NCI-H1436 (cell line): ENCODE data around the gene KLHDC7B.

Experiments
- DNase-seq: peaks from one replicate; lab custom pipeline; 2025; lab: John Stamatoyannopoulos, UW

Gene KLHDC7B

DNA sequence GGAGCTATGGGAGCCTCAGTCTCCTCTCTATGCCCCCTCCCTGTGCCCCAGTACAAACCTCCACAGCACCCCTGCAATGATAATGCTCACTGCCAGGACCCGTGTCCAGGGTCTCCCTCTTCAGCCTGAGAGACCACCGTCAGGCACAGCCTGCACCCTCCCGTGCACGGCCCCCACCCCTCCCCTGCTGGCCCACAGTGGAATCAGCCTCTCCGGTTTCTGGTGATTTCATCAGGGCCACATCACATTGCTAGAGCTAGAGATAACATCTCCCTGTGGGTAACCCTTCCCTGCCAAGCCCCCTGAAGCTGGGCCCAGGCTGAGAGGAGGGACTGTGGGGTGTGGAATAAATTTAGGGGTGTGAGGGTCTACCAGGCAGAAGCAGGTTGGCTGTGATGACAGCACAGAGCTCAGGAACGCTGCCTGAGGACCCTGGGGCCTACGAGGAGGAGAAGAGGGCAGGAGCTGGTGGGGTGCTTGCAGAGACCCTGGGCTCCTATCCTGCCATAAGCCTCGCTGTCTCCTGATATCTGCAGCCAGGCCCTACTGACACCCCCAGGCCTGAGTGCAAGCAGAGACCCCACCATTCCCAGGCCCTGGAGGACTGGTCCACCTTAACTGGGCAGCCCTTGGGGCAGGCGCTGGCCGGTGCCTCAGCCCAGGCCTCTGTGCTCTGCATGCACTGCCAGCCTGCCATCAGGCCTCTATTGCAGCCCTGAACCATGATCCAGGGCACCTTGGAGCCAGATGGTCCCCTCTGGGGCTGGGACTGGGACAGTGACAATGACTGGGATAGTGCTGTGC, at the start of gene KLHDC7B:
Gene KLHDC7B, plus strand, starts transcription at position 378 of the 804 bp plus-strand sequence. Its CDS starts 345 bp downstream, at position 723.
- no peak for DNase-seq

DNA sequence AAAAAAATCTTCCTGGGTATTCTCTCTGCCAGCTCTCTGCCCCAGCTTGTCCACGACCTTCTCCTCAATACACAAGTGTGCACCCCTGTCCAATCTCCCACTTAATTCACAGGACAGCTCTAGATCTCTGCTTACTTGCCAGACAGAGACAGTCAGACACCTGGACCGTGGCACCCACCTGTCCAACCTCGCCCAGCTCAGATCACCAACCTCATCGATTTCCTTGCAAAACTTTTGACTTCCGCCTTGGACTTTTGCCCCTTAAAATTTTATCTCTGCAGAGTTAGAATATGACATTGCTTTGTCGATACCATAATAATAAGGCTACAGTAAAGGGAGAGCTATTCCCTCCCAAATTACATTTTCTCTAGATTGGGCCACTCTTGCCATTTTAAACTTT, 48.6 kb upstream of the KLHDC7B start:
- DNase-seq, result no peak

DNA sequence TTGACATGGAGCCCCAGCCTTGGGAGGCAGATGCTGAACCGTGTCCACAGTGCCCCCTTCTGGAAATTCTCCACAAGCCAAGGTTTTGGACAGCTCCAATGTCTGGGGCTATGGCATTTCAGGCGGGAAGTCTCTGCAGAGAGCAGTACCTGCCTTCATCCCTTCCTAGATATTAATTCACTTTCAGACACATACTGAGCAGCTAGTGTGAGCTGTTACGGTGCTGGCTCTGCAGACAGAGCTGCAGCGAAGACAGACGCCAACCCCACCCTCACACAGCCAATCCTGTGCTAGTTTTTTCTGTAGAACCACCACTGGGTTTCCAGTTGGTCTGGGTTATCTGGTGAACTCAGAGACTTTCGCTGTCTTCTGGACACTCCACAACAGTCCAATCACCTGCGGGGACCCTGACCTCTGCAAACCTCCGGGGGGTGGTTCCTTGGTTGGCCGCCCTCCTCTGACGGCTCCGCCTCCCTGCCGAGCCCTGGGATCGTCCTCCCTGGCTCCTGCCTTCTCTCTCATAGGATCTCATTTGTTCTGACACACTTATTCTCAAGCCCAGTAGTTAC, 47.3 kb upstream of the KLHDC7B start:
- DNase-seq, result peak; percentile 61

DNA sequence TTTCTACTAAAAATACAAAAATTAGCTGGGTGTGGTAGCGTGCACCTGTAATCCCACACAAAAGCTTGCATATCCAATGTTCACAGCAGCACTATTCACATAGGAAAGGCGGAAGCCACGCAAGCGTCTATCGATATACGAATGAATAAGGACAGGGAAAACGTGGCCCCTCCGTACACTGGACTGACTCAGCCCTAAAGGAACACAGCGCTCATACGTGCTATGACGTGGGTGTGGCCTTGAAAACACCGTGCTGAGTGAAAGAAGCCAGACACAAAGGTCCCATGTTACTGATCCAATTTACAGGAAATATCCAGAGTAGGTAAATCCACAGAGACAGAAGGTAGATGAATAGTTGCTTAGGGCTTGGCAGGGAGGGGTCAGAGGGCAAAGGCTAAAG, 45.2 kb upstream of the KLHDC7B start:
- DNase-seq, result no peak

DNA sequence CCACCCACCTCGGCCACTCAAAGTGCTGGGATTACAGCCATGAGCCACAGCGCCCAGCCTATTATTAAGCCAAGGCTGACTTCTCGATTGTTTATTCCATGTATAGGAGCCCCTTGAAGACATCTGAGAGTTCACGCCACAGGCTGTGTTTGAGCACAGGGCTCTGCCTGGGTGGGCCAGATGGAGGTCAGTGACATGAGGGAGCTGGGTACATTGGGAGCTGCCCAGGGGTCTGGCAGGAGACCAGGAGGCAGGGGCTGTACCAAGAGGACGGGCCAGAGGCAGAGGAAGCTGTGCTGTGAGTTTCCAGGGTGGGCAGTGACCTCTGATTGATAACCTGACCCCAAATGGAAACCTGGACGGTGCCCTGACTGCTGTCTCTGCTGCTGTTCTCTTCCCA, 43.6 kb upstream of the KLHDC7B start:
- DNase-seq, result no peak

DNA sequence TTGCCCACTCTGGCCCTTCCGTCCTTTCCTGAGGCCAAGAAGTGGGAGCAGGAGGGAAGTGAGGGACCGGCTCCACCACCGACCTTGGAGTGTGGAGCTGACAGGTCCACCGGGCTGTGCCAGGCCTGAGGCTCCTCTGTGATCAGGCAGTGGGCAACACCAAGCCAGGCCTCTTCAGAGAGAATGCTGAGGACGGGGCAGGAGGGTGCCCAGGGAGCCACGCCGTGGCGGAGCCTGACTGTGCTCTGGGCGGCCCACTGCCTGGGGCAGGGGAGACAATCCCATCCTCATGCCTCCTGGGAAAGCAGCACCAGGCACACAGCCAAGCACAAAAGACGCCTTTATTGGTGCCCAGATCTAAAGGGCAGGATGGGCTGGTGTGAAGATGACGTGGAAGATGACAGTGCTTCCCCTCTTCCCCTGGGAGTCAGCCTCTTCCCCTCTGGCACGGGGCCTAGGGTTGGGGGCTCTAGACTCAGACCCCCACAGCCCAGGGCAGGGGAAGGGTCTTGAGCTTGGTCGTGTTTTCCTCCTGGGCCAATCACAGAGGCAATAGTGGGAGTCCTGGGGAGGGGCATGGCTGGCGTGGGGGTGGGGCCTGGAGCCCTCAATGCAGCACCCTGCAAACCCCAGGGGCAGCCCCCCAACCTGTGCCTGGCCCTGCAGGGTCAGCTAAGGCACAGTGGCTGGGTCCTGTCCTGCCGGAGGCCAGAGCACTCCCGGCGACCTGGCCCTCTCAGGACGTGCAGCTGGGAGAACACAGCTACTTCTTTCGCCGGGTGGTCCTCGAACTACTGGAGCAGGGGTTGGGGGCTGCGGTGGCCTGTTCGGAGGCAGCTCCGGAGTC, 42.8 kb upstream of the KLHDC7B start:
- no peak for DNase-seq

DNA sequence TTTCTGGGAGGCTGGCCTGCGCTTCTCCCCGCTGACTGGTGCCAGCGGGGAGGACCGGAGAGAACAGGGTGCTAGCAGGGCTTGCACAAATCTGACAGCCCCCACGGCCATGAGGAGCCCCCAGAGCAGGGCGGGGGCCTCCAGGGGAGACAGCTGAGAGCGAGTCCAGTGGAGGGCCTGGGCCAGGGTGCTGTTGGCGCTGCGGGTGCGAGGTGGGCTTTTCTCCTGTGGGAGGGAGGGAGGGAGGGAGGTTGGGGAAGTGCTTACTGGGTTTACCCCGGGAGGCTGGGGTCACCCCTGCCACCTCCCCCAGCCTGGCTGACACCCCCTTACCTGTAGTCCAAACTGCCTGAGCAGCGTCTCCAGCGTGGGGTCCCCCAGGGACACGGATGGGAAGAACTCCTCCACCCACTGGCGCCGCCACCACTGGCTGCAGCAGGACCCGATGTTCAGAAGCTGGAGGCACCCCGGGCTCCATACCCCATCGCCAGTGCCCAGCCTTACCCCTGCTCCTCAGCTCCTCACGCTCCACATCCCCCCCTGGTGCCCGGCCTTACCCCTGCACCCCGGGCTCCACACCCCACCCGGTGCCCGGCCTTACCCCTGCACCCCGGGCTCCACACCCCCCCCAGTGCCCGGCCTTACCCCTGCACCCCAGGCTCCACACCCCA, 42.1 kb upstream of the KLHDC7B start:
- no peak for DNase-seq

DNA sequence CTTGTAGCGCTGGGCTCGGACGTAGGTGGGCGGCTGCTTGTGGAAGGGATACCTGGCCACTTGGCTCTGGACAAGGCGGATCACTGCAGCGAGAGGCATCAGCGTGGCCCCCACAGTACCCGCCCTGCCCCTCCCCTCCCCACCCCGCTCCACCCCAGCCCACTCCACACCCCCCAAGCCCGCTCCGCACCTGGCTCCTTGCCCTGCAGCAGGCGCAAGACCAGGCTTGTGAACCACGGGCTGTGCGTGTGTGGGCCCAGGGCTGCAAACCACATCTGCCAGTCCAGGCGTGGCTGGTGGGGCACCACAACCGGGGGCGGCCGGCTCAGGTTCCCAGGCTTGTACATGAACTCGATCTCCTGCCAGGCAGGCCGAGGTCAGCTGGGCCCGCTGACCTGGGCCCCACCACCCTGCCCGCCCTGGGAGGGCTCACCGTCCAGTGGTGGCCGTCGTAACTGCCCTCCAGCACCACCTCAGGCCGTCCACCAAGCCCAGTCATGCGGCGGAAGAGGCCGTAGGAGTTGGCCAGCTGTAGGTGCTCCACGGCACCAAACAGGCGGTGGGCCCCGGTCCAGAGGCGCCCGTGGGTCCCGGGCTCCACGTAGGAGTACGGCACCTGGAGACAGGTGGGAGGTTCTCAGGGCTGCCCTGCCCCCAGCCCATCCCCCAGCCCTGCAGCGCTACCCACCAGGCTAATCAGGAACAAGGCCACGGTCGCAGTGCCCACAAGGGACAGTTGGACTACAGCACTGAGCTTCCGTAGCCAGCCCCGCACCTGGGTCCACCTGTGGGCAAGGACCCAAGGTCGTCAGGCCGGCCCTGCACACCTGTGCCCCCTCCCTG, 41.1 kb upstream of the KLHDC7B start:
- no peak for DNase-seq

DNA sequence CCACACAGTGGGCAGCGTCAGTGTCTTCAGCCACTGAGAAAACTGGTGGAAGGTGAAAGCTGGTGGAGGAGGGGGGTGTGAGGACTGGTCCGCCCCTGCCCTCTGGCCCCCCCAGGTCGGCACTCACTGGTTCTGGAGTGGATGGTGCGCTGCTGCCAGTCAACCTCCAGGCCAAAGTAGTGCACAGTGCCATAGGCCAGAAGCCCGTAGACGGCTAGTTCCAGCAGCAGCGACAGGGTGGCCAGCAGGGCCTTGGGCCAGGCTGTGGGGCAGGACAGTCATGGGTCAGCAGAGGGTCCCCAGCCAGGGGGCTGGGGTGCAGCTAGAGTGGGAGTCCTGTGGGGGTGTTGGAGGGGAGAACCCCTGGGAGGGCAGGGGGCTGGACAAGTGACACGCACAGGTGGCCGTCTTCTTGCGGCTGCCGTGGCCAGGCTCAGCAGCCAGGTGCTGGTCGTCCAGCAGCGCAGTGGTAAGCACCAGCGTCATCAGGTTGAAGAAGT, 40.4 kb upstream of the KLHDC7B start:
- DNase-seq, result no peak

DNA sequence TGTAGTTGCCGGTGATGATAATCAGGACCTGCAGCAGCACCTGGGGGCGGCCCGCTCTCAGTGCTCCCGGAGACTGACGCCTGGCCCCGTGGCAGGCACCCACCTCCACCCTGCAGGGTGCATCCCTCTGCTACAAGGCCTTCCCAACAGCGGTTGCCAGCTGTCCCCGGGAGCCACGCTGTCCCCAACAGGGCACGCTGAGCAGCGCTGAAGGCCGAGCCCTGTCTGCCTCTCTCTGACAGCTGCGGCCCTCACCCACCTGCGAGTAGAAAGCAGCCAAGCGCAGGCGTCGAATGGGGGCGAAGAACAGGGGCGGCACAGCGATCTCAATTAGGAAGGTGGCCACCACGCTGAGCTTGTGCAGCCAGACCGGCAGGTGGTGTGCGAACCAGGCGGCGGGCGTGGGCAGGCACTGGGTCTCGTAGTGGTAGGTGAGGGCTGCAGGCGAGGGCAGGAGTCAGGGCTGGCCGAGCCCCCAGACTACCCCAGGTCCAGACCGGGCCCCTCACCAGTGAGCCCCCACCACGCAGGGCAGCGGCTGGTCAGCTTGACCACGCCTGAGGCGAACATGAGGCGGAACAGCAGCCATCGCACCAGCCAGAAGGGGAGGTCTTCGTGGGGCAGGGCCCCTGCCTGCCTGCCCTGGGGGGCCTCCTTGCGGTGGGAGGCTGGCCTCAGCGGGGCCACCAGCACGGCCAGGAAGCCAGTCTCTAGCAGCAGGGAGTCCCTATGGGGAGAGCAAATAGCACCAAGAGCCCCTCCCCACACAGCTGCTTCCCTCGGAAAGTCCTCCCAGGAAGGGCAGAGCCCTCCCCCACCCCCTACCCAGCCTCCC, 39.7 kb upstream of the KLHDC7B start:
- no peak for DNase-seq

DNA sequence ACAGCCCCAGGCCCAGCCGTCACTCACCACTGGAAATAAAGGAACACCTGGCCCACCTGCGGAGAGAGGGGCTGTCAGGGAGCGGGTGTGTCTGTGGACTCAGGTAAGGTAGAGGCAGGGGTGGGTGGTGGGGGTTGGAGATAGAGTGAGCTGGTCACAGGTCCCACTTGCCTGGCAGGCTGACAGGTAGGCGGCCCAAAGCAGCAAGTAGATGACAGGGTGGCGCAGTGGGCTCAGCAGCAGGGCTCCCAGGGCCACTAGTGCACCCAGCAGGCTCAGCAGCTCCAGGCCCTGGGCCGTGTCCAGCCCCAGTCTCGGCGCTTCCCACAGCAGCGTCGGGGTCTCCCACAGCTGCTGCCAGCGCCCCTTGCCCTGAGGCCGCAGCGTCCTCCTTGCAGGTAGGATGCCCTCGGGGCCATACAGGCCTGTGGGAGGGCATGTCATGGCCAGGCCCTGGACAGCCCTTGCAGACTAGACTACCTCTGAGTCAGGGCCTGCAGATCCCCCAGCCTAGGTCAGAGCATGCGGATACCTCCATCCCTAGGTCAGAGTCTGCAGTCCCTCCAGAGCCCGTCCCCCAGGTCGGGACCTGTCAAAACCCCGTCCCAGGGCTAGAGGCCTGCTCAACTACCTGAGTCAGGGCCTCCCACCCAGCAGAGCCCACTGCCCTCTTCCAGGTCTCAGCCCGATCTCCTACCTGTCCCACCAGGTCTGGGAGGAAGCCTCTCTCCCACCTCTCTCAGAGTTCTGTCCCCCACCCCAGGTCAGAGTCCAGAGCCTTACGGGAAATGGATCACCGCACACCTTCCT, 38.9 kb upstream of the KLHDC7B start:
- DNase-seq, result no peak

DNA sequence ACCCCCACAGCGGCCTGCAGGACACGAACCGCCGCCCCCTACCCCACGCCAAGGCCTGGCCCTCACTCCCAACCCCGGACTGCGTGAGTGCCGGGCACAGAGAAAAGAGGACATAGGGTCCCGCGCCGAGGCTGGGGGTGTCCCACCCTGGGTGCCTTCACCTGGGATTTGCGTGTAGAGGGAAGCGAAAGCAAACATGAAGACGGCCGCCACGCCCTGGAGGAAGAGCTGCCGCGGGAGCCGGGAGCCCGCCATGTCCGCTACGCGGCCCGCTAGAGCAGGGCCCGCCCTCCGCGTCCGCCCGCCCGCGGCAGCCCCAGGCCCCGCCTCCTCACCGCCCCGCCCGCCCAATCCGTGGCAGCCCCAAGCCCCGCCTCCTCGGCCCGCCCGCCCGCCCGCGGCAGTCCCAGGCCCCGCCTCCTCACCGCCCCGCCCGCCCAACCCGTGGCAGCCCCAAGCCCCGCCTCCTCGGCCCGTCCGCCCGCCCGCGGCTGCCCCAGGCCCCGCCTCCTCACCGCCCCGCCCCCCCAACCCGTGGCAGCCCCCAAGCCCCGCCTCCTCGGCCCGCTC, 38.2 kb upstream of the KLHDC7B start, which contains the start of gene LMF2:
Gene LMF2, minus strand, starts transcription at position 282 of the 570 bp plus-strand sequence. Its CDS starts 27 bp downstream, at position 255.
- no peak for DNase-seq

DNA sequence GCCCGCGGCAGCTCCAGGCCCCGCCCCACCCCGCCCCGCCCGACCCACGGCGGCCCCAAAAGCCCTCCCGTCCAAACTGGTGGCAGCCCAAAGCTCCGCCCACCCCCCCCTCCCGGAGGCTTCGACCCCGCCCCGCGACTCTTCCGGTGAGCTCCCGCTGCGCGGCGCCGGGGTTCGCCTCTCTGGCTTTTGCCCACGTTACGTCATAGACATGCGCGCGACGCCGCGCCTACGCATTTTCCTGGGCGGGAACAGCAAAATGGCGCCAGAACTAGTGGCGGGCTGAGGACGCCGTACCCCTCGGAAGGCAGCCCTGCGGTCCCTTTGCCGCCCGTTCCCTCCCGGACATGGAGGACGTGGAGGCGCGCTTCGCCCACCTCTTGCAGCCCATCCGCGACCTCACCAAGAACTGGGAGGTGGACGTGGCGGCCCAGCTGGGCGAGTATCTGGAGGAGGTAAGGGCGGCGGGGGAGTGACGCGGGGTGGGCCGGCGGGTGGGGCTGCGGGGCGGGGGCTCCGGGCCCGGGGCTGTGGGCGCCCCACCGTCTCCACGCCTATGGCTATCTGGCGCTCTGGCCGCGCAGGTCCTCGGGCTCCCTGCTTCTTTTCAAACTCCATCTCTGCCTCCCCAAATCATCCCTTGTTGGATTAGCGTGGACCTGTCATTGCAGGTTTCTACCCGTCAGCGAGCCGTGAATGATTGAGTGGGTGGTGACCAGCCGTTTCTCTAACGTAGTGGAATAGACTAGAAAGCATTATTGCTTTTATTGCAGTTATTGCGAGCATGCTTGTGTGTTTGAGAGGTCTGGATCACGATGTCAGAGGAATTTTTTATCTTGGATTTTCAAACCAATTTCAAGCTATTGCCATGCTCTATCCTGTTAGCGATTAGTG, 37.5 kb upstream of the KLHDC7B start, which contains the start of gene NCAPH2:
Gene NCAPH2, plus strand, starts transcription at position 234 of the 894 bp plus-strand sequence. Its CDS starts 114 bp downstream, at position 348.
- peak; percentile 97 for DNase-seq

DNA sequence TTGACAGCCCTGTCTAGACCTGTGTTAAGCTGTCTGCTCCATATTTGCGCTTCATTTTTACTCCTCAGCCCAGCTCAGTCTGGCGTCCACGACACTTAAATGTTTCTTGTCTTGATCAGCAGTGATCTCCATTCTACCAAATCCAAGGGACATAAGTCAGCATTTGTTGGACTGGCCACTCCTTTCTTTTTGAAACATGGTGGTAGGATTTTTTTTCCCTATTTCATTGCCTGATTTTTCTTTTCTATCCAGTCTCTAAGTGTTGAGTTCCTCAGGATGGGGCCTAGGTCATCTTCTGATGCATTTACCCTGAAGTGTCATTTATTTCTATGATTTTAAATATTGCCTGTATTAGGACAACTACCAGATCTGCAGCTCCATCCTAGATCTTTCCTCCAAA, 36.8 kb upstream of the KLHDC7B start:
- DNase-seq, result no peak

DNA sequence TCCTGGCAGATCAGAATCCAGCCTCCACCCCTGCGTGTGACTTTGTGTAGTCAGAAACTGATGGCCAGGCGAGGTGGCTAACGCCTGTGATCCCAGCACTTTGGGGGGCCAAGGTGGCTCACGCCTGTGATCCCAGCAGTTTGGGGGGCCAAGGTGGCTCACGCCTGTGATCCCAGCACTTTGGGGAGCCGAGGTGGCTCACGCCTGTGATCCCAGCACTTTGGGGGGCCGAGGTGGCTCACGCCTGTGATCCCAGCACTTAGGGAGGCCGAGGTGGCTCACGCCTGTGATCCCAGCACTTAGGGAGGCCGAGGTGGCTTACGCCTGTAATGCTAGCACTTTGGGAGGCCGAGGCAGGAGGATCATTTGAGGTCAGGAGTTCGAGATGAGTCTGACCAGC, 32.5 kb upstream of the KLHDC7B start:
- DNase-seq, result no peak

DNA sequence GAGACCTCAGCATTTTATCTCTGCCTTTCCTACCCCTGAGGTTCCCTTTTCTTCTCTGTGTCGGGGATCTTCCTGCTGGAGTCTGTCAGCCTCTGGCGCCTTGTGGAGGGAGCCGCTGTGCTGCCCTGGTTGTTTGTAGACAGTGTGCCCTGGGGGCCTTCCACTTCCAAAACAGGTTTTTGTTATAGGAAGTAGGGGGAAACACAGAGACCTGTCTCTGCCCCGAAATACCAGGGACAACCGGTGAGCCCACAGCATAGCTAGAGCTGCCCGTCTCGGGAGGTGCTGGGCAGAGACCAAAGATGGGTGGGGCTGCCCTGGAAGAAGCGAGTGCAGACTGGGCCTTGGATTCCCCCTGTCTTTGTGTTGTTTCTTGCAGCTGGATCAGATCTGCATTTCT, 29.6 kb upstream of the KLHDC7B start:
- no peak for DNase-seq

DNA sequence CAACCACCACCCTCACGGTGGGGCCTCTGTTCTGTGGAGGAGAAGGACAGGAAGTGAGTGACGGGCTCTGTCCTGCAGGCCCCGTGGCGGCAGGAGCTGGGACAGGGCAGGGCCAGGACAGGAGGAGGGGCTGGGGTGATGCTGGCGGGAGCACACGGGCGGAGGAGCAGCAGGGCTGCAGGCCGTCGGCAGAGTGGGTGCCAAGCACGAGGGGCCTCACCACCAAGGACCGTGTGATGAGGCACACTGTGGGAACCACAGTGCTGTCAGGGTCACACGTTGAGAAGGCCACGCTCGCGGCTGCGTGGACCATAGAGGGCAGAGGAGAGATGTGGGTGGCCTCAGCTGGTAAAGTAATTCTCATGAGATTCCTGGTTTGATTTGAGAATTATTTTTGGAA, 28.8 kb upstream of the KLHDC7B start:
- no peak for DNase-seq
